ENCODE results near the gene DHRS7. TPM values are rescaled to one million over a fixed set of nuclear protein-coding genes. Genes with fewer than 3 reads are reported as not detected.

The DHRS7 gene
- total RNA-seq, 1 experiment from 2014 or later, result 27.7 TPM

DNA sequence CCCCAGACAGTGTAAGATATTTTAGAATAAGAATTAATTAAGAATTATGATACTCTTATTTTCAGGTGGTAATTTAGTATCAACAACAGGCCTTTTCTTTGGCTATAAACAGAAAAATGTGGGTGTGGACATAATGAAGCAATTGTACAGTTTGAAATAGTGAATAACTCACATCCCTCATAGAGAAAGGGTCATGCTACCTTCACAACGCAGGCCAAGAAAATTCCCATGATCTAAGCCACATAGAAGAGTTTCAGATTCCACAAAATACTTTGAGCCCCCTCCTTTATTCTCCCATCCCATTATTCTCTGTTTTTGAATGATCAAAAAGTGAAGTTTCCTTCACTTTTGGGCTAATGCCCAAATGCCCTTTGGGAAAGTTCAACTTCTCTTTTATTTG is 23.5 kb upstream of the DHRS7 start:
- H3K23ac ChIP-seq (ENCODE audit: insufficient read length, low read depth, low read length), result no peak overlapping the region
- no peak overlapping the region for H3K14ac ChIP-seq (ENCODE audit: insufficient read depth, low read length)
- H4K8ac ChIP-seq (replicated peaks; ENCODE audit: insufficient read length, low read depth, low read length), result no peak overlapping the region
- Mint-ChIP-seq H3K27me3 (ENCODE audit: low read depth) (no peaks in the 10 kb centered on the region), H3K9me3 (no peaks in the 10 kb centered on the region; a peak in 1 of 5 replicates), H3K4me1 (peaks cover 5 to 12% of the 10 kb centered on the region in 2 experiments; a peak in 3 of 4 replicates), H3K36me3 (ENCODE audit: insufficient read depth in 1 of 3, low read depth in 3 of 3) (no peaks in the 10 kb centered on the region), H3K27ac (no peak overlapping the region), H3K4me3 (no peak overlapping the region)
- H4K91ac ChIP-seq (ENCODE audit: insufficient read length, low read depth, low read length), result no peak overlapping the region
- DNase-seq, result no peak
- H2BK5ac ChIP-seq (ENCODE audit: insufficient read length, low read length), result no peak overlapping the region
- H3K4ac ChIP-seq (ENCODE audit: low read depth, low read length), result no peak overlapping the region
- no peaks in the 10 kb centered on the region for H3K4me1 ChIP-seq (ENCODE audit: insufficient read depth, low read length)
- no peaks in the 10 kb centered on the region for H4K20me1 ChIP-seq (ENCODE audit: control insufficient read depth, insufficient read depth, insufficient read length)
- H2BK20ac ChIP-seq (ENCODE audit: low read depth, low read length, poor library complexity, severe bottlenecking), result no peak overlapping the region
- H3K27me3 ChIP-seq (ENCODE audit: insufficient read depth, low read length), result no peaks in the 10 kb centered on the region
- H3K27ac ChIP-seq (ENCODE audit: insufficient read length, low read depth, low read length), result no peak overlapping the region
- H3K18ac ChIP-seq (ENCODE audit: insufficient read length, low read depth, low read length), result no peak overlapping the region
- H3K56ac ChIP-seq (ENCODE audit: insufficient read length, low read depth, low read length), result no peak overlapping the region
- TF ChIP-seq, protein P1, sequence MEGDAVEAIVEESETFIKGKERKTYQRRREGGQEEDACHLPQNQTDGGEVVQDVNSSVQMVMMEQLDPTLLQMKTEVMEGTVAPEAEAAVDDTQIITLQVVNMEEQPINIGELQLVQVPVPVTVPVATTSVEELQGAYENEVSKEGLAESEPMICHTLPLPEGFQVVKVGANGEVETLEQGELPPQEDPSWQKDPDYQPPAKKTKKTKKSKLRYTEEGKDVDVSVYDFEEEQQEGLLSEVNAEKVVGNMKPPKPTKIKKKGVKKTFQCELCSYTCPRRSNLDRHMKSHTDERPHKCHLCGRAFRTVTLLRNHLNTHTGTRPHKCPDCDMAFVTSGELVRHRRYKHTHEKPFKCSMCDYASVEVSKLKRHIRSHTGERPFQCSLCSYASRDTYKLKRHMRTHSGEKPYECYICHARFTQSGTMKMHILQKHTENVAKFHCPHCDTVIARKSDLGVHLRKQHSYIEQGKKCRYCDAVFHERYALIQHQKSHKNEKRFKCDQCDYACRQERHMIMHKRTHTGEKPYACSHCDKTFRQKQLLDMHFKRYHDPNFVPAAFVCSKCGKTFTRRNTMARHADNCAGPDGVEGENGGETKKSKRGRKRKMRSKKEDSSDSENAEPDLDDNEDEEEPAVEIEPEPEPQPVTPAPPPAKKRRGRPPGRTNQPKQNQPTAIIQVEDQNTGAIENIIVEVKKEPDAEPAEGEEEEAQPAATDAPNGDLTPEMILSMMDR (conservative IDR thresholded peaks at IDR 0.05), result no peak
- no peak overlapping the region for H2BK120ac ChIP-seq (ENCODE audit: low read depth, low read length, poor library complexity, severe bottlenecking)
- H4K5ac ChIP-seq (ENCODE audit: insufficient read length, low read depth, low read length), result no peak overlapping the region
- no peaks in the 10 kb centered on the region for H3K23me2 ChIP-seq (ENCODE audit: insufficient read length, low read depth, low read length, poor library complexity, severe bottlenecking)
- H3K79me1 ChIP-seq (ENCODE audit: insufficient read depth, low read depth, low read length, poor library complexity, severe bottlenecking), result no peaks in the 10 kb centered on the region
- H3K9ac ChIP-seq (ENCODE audit: extremely low read depth, insufficient read length, low read length), result no peak overlapping the region
- H2AFZ ChIP-seq (ENCODE audit: low read length), result no peak overlapping the region
- no peak overlapping the region for H3T11ph ChIP-seq (ENCODE audit: low read length)
- H2AK5ac ChIP-seq (ENCODE audit: insufficient read length, low read length), result no peak overlapping the region
- H3K79me2 ChIP-seq (ENCODE audit: insufficient read depth, low read length), result no peaks in the 10 kb centered on the region
- no peaks in the 10 kb centered on the region for H3K9me3 ChIP-seq (ENCODE audit: control insufficient read depth, low read depth, low read length)
- no peak overlapping the region for H2BK12ac ChIP-seq (ENCODE audit: insufficient read length, low read depth, low read length)
- no peak overlapping the region for H3K4me2 ChIP-seq (ENCODE audit: insufficient read depth, insufficient read length, low read length)
- H2BK15ac ChIP-seq (ENCODE audit: low read depth, low read length), result no peak overlapping the region
- WGBS (ENCODE audit: extremely low coverage, insufficient read length, low lambda C conversion rate), result no CpG with 5 or more reads among the region's 1 CpG

Measured in H9 (cell line).